ENCODE data around the gene PNKD. TPM values are rescaled to one million over a fixed set of nuclear protein-coding genes. Genes with fewer than 3 reads are reported as not detected.

PNKD gene
- total and polyA plus RNA-seq, 2 experiments from 2014 or later, result 48.7 to 145 TPM

- Histone ChIP-seq H3K4me3 (peak overlapping the region; percentile 12), H3K27ac (peak overlapping the region; percentile 93), H3K36me3 (replicated peaks; ENCODE audit: insufficient read depth, low read depth) (no peaks in the 10 kb centered on the region), H3K9me2 (replicated peaks; ENCODE audit: insufficient read depth) (no peaks in the 10 kb centered on the region), H2AFZ (no peak overlapping the region), H3K9me3 (ENCODE audit: low read depth) (no peaks in the 10 kb centered on the region), H3K79me2 (peaks cover 89% of the 10 kb centered on the region), H3K4me2 (peak overlapping the region; percentile 82), H4K20me1 (ENCODE audit: insufficient read depth, poor library complexity, severe bottlenecking) (peaks cover 38% of the 10 kb centered on the region), H3K4me1 (ENCODE audit: insufficient read depth) (peaks cover 77% of the 10 kb centered on the region), H3K27me3 (no peaks in the 10 kb centered on the region)
- peak; percentile 97 for DNase-seq (ENCODE audit: low spot score)
- WGBS (ENCODE audit: low lambda C conversion rate, missing lambda C conversion rate), result 11% methylated on average over 11 of the region's 11 CpGs
- no peak for TF ChIP-seq EZH2phosphoT487 (IDR thresholded peaks at IDR 0.05; ENCODE audit: low read depth, severe bottlenecking, unreplicated experiment)
Observed at GRCh38 chr2:218286570-218287459, 16.5 kb downstream of the PNKD start.

GRCh38 chr2:218289639-218290315, 19.5 kb downstream of the PNKD start:
- peaks cover 72% of the 10 kb centered on the region for H3K4me1 ChIP-seq (ENCODE audit: insufficient read depth)
- peaks cover 11% of the 10 kb centered on the region for H4K20me1 ChIP-seq (ENCODE audit: insufficient read depth, poor library complexity, severe bottlenecking)
- WGBS (ENCODE audit: low lambda C conversion rate, missing lambda C conversion rate), result 41% methylated on average over 6 of the region's 6 CpGs
- peak overlapping the region; percentile 93 for H3K27ac ChIP-seq
- no peaks in the 10 kb centered on the region for H3K9me2 ChIP-seq (replicated peaks; ENCODE audit: insufficient read depth)
- H3K9me3 ChIP-seq (ENCODE audit: low read depth), result no peaks in the 10 kb centered on the region
- peak; percentile 78 for DNase-seq (ENCODE audit: low spot score)
- H2AFZ ChIP-seq, result no peak overlapping the region
- H3K27me3 ChIP-seq, result no peaks in the 10 kb centered on the region
- no peaks in the 10 kb centered on the region for H3K36me3 ChIP-seq (replicated peaks; ENCODE audit: insufficient read depth, low read depth)
- H3K4me2 ChIP-seq, result peak overlapping the region; percentile 82
- H3K4me3 ChIP-seq, result peak overlapping the region; percentile 28
- peaks cover 68% of the 10 kb centered on the region for H3K79me2 ChIP-seq
- TF ChIP-seq EZH2phosphoT487 (IDR thresholded peaks at IDR 0.05; ENCODE audit: low read depth, severe bottlenecking, unreplicated experiment) (no peak), EZH2 (IDR thresholded peaks at IDR 0.05; ENCODE audit: borderline replicate concordance) (no peak)
- TF ChIP-seq, protein P1, sequence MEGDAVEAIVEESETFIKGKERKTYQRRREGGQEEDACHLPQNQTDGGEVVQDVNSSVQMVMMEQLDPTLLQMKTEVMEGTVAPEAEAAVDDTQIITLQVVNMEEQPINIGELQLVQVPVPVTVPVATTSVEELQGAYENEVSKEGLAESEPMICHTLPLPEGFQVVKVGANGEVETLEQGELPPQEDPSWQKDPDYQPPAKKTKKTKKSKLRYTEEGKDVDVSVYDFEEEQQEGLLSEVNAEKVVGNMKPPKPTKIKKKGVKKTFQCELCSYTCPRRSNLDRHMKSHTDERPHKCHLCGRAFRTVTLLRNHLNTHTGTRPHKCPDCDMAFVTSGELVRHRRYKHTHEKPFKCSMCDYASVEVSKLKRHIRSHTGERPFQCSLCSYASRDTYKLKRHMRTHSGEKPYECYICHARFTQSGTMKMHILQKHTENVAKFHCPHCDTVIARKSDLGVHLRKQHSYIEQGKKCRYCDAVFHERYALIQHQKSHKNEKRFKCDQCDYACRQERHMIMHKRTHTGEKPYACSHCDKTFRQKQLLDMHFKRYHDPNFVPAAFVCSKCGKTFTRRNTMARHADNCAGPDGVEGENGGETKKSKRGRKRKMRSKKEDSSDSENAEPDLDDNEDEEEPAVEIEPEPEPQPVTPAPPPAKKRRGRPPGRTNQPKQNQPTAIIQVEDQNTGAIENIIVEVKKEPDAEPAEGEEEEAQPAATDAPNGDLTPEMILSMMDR (IDR thresholded peaks at IDR 0.05; ENCODE audit: poor library complexity), result no peak

DNA sequence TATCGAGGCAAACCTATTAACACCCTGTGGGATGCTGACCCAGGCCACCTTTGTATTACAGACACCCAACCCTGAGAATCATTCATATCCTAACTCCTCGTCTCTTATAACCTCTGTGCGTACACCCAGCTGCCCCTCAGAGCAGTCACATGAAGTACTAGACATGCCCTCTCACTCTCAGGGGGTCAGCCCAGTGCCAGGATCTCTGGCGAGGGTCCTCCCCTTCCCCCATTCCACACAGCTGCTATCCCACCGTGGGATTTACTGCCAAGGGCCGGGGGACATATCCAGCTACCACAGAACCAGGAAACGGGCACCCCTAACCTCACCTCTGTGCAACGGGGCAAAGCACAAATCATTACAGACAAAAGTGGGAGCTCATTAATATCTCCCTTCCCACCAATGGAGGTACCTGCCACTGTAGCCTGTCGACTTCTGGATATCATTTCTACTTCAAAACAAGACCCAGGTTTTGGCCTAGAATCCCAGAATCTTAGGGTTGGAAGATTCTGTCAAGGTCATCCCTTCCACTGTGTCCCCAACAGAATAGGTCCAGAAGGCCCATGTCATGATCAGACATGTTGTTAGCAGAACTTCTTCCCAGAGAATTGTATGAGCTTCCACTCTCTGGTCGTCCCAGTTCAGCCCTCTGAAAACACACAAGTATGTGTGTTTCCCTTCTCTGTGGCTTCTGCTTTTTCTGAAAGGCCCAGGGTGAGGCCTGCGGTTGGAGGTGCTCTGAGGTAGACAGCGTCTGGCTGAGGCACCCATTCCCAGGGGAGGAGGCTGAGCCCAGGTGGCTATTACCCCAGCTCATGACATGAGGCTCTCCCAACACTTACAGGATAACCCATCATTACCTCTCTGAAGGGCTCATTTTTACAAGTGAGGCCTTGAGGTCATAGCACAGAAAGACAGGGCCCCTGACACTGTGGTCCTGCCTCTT, 20.3 kb downstream of the PNKD start:
- Histone ChIP-seq H3K4me1 (ENCODE audit: insufficient read depth) (peaks cover 71% of the 10 kb centered on the region), H3K4me2 (peak overlapping the region; percentile 82)

More for the DNA sequence above, 20.3 kb downstream of the PNKD start:
- H3K4me3 ChIP-seq, result peak overlapping the region; percentile 70
- DNase-seq (ENCODE audit: low spot score), result no peak
- H3K79me2 ChIP-seq, result peaks cover 60% of the 10 kb centered on the region
- no peaks in the 10 kb centered on the region for H3K9me2 ChIP-seq (replicated peaks; ENCODE audit: insufficient read depth)
- no peaks in the 10 kb centered on the region for H3K27me3 ChIP-seq
- H3K27ac ChIP-seq, result peak overlapping the region; percentile 93
- no peaks in the 10 kb centered on the region for H3K36me3 ChIP-seq (replicated peaks; ENCODE audit: insufficient read depth, low read depth)
- 60% methylated on average over 12 of the region's 12 CpGs for WGBS (ENCODE audit: low lambda C conversion rate, missing lambda C conversion rate)
- no peak overlapping the region for H2AFZ ChIP-seq
- H4K20me1 ChIP-seq (ENCODE audit: insufficient read depth, poor library complexity, severe bottlenecking), result peaks cover 5% of the 10 kb centered on the region
- TF ChIP-seq, protein P1 (IDR thresholded peaks at IDR 0.05; ENCODE audit: poor library complexity), result no peak
- no peak for TF ChIP-seq EZH2phosphoT487 (IDR thresholded peaks at IDR 0.05; ENCODE audit: low read depth, severe bottlenecking, unreplicated experiment)
- no peaks in the 10 kb centered on the region for H3K9me3 ChIP-seq (ENCODE audit: low read depth)

Measured in hepatocyte (in vitro differentiated cells).